Measurements from ENCODE around the gene ALK. TPM values are rescaled to one million over a fixed set of nuclear protein-coding genes. Genes with fewer than 3 reads are reported as not detected.
A peak's percentile ranks its signal among the peaks of the same experiment; 100 is the strongest.

Gene ALK
- total RNA-seq, 4 donors from 2014 or later = 0.83 to 1.6 (median 1.2) TPM

DNA sequence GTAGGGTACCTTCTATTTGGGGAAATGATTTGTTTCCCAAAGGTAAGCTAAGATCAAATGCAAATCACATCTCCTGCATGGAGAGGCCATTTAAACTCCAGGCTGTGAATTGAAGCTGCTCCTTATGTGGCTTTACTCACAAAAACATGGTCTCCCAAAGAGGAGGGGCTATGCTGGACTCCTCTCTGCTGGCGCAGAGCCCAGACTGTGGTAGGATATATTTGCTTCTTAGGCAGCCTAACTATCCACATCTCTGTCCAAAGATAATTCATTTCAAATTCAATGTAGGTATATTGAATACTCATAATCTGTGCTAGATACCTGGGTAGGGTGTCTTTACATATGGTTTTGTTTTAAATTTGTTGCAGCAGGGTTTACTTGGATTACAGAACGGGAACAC lies 358.5 kb downstream of the ALK start:
- H3K4me3 ChIP-seq = no peak overlapping the region
- WGBS = 80% methylated on average over 2 of the region's 2 CpGs
- TF ChIP-seq POLR2A (IDR thresholded peaks at IDR 0.05; ENCODE audit: low read depth) (no peak), POLR2AphosphoS5 (IDR thresholded peaks at IDR 0.05) (no peak), EP300 (IDR thresholded peaks at IDR 0.05) (no peak)
- TF ChIP-seq, protein P1, sequence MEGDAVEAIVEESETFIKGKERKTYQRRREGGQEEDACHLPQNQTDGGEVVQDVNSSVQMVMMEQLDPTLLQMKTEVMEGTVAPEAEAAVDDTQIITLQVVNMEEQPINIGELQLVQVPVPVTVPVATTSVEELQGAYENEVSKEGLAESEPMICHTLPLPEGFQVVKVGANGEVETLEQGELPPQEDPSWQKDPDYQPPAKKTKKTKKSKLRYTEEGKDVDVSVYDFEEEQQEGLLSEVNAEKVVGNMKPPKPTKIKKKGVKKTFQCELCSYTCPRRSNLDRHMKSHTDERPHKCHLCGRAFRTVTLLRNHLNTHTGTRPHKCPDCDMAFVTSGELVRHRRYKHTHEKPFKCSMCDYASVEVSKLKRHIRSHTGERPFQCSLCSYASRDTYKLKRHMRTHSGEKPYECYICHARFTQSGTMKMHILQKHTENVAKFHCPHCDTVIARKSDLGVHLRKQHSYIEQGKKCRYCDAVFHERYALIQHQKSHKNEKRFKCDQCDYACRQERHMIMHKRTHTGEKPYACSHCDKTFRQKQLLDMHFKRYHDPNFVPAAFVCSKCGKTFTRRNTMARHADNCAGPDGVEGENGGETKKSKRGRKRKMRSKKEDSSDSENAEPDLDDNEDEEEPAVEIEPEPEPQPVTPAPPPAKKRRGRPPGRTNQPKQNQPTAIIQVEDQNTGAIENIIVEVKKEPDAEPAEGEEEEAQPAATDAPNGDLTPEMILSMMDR (IDR thresholded peaks at IDR 0.05) = no peak
- intact Hi-C loops (cut with DNase I) = no loop called here
- H3K27ac ChIP-seq (replicated peaks in 1 of 4) = no peak overlapping the region
- no peaks in the 10 kb centered on the region for H3K4me1 ChIP-seq
- no peaks in the 10 kb centered on the region for H3K36me3 ChIP-seq
- DNase-seq (ENCODE audit: extremely low spot score) = peak; percentile 50
- no peaks in the 10 kb centered on the region for H3K27me3 ChIP-seq
- no peaks in the 10 kb centered on the region for H3K9me3 ChIP-seq

DNA sequence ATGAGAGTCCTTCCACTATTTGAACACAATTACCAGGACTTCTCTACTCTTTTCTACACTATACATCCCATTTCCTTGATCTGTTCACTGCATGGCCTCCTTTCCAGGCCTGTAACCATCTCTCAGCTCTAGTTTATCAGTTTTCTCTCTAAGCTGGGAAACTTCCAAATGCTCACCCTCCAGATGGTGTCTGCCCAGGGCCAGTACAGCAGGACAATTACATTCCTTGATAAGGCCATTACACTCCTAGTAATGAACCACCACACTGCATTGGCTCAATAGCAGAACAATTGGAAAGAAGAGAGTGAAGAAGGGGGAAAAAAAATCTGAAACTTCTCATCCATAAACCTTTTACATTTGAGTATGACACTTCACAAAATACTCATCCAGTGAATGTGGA lies 359.1 kb downstream of the ALK start:
- no peak overlapping the region for H3K27ac ChIP-seq (replicated peaks in 1 of 4)
- intact Hi-C loops (cut with DNase I) = no loop called here
- no peaks in the 10 kb centered on the region for H3K4me1 ChIP-seq
- DNase-seq (ENCODE audit: extremely low spot score) = peak; percentile 2
- no peaks in the 10 kb centered on the region for H3K36me3 ChIP-seq
- no peak for TF ChIP-seq POLR2A (IDR thresholded peaks at IDR 0.05; ENCODE audit: low read depth)
- no peaks in the 10 kb centered on the region for H3K27me3 ChIP-seq
- no peak overlapping the region for H3K4me3 ChIP-seq
- no peaks in the 10 kb centered on the region for H3K9me3 ChIP-seq

DNA sequence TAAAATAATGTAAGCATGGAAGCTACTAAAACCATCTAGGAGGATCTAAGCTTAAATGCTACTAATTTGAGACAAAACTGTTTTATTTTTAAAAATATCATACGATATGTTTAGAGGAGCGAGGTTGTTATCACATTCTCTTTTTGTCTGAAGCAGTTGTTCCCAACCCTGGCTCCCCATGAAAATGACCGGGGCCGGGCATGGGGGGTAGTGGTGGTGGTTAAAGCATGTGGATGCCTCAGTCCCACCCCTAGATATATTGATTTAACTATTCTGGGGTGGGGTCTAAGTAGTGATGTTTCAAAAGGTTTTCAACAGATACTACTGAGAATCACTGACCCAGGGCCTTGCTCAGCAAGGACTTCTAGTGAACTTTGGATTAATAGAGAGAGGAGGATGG lies 359.8 kb downstream of the ALK start:
- no peaks in the 10 kb centered on the region for H3K27me3 ChIP-seq
- no peak overlapping the region for H3K27ac ChIP-seq (replicated peaks in 1 of 4)
- peak; percentile 24 for DNase-seq (ENCODE audit: extremely low spot score)
- H3K4me1 ChIP-seq = no peaks in the 10 kb centered on the region
- TF ChIP-seq EP300 (IDR thresholded peaks at IDR 0.05) (no peak), POLR2AphosphoS5 (IDR thresholded peaks at IDR 0.05) (no peak), POLR2A (IDR thresholded peaks at IDR 0.05; ENCODE audit: low read depth) (no peak)
- TF ChIP-seq, protein P1 (IDR thresholded peaks at IDR 0.05) = no peak
- intact Hi-C loops (cut with DNase I) = no loop called here
- WGBS = 90% methylated on average over 4 of the region's 4 CpGs
- H3K4me3 ChIP-seq = no peak overlapping the region
- H3K36me3 ChIP-seq = no peaks in the 10 kb centered on the region
- H3K9me3 ChIP-seq = no peaks in the 10 kb centered on the region

DNA sequence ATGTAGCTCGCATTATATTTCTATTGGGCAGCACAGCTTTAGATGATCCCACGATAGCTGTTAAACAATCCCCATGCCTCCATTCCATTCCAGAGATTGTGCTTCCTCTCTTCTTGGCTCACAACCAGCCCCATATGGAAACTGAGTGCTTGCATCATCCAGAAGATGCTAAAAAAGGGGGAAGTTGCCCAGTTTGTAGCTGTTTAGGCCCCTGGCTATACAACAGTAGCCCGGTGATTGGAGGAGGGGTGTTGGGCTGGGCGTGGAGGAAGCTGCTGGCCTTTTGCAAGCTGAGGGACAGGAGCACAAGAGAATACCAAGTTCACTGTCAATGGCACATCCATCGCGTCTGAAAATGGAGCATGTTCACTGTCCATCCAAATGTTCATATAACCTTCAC lies 360.2 kb downstream of the ALK start:
- Histone ChIP-seq H3K4me3 (no peak overlapping the region), H3K27ac (replicated peaks in 1 of 4) (no peak overlapping the region), H3K4me1 (no peaks in the 10 kb centered on the region), H3K9me3 (no peaks in the 10 kb centered on the region), H3K27me3 (no peaks in the 10 kb centered on the region), H3K36me3 (no peaks in the 10 kb centered on the region)
- intact Hi-C loops (cut with DNase I) = no loop called here
- 74% methylated on average over 6 of the region's 6 CpGs for WGBS
- no peak for TF ChIP-seq POLR2A (IDR thresholded peaks at IDR 0.05; ENCODE audit: low read depth)
- no peak for TF ChIP-seq EP300 (IDR thresholded peaks at IDR 0.05)
- TF ChIP-seq, protein P1 (IDR thresholded peaks at IDR 0.05) = no peak
- no peak for TF ChIP-seq POLR2AphosphoS5 (IDR thresholded peaks at IDR 0.05)
- peak; percentile 84 for DNase-seq (ENCODE audit: extremely low spot score)

DNA sequence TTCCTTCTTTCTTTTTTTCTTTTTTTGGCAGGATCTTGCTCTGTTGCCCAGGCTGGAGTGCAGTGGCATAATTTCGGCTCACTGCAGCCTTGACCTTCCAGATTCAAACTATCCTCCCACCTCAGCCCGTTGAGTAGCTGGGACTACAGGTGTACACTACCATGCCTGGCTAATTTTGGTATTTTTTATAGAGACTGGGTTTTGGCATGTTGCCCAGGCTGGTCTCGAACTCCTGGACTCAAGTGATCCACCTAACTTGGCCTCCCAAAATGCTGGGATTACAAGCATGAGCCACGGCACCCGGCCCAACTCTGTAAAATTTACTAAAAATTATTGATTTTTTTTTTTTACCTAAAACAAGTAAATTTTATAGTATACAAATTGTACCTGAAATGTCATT lies 360.8 kb downstream of the ALK start:
- Histone ChIP-seq H3K27ac (replicated peaks in 1 of 4) (no peak overlapping the region), H3K9me3 (no peaks in the 10 kb centered on the region), H3K4me1 (no peaks in the 10 kb centered on the region), H3K4me3 (no peak overlapping the region), H3K36me3 (no peaks in the 10 kb centered on the region), H3K27me3 (no peaks in the 10 kb centered on the region)
- peak; percentile 70 for DNase-seq (ENCODE audit: extremely low spot score)
- intact Hi-C loops (cut with DNase I) = no loop called here
- TF ChIP-seq, protein P1 (IDR thresholded peaks at IDR 0.05) = no peak
- TF ChIP-seq POLR2A (IDR thresholded peaks at IDR 0.05; ENCODE audit: low read depth) = no peak
- TF ChIP-seq EP300 (IDR thresholded peaks at IDR 0.05) = no peak
- no peak for TF ChIP-seq POLR2AphosphoS5 (IDR thresholded peaks at IDR 0.05)
- 86% methylated on average over 5 of the region's 5 CpGs for WGBS

Data from esophagus muscularis mucosa (tissue), 4 donors.